HG03520 (cell line): ENCODE results near the gene ANKEF1.

Experiments used
- ATAC-seq: cut with Tn5 transposase; IDR thresholded peaks from one replicate; pipeline ENCODE4 v1.9.1; 2021; ENCODE audit warnings: mild to moderate bottlenecking, moderate library complexity; ENCODE audit not compliant: unreplicated experiment

ANKEF1 gene

GRCh38 chr20:10034717-10035571 lies at the start of gene ANKEF1:
Gene ANKEF1, plus strand, starts transcription at chr20:10034987. Its CDS starts 3,315 bp downstream, at chr20:10038302.
- peak; percentile 93 for ATAC-seq

- ATAC-seq: no peak
Observed at GRCh38 chr20:9985281-9985680, 49.5 kb upstream of the ANKEF1 start.

- ATAC-seq: no peak
Observed at GRCh38 chr20:9985773-9986172, 49.0 kb upstream of the ANKEF1 start.

GRCh38 chr20:9989066-9989724 lies 45.6 kb upstream of the ANKEF1 start:
- ATAC-seq: no peak

GRCh38 chr20:9993137-9993536 lies 41.6 kb upstream of the ANKEF1 start:
- no peak for ATAC-seq

- no peak for ATAC-seq
Observed at GRCh38 chr20:9994676-9995075, 40.1 kb upstream of the ANKEF1 start.

GRCh38 chr20:9995510-9996272 lies 39.1 kb upstream of the ANKEF1 start:
- ATAC-seq: no peak

GRCh38 chr20:9996944-9997343 lies 37.8 kb upstream of the ANKEF1 start:
- no peak for ATAC-seq

- ATAC-seq: peak; percentile 77
Observed at GRCh38 chr20:9999645-10000044, 35.1 kb upstream of the ANKEF1 start.

GRCh38 chr20:10002866-10003265 lies 31.9 kb upstream of the ANKEF1 start:
- no peak for ATAC-seq

- no peak for ATAC-seq
Observed at GRCh38 chr20:10004900-10005299, 29.9 kb upstream of the ANKEF1 start.

GRCh38 chr20:10005885-10006284 lies 28.9 kb upstream of the ANKEF1 start:
- no peak for ATAC-seq

- ATAC-seq: no peak
Observed at GRCh38 chr20:10006447-10007090, 28.2 kb upstream of the ANKEF1 start.

GRCh38 chr20:10007158-10007557 lies 27.6 kb upstream of the ANKEF1 start:
- no peak for ATAC-seq

GRCh38 chr20:10007747-10008146 lies 27.0 kb upstream of the ANKEF1 start:
- no peak for ATAC-seq

- no peak for ATAC-seq
Observed at GRCh38 chr20:10012464-10012863, 22.3 kb upstream of the ANKEF1 start.

- ATAC-seq: no peak
Observed at GRCh38 chr20:10014431-10014830, 20.4 kb upstream of the ANKEF1 start.

GRCh38 chr20:10020937-10021336 lies 13.8 kb upstream of the ANKEF1 start:
- no peak for ATAC-seq

GRCh38 chr20:10022625-10023024 lies 12.2 kb upstream of the ANKEF1 start:
- no peak for ATAC-seq

- no peak for ATAC-seq
Observed at GRCh38 chr20:10023911-10024310, 10.9 kb upstream of the ANKEF1 start.
